Activated T-cell treated with anti-CD3 and anti-CD28 coated beads for 48 hours (primary cell): ENCODE data around the gene TSPAN18.

Experiments
- DNase-seq: peaks from one replicate; pipeline ENCODE4 v3.0.0-alpha.2; 2020; ENCODE audit warnings: low read depth

Gene TSPAN18

DNA sequence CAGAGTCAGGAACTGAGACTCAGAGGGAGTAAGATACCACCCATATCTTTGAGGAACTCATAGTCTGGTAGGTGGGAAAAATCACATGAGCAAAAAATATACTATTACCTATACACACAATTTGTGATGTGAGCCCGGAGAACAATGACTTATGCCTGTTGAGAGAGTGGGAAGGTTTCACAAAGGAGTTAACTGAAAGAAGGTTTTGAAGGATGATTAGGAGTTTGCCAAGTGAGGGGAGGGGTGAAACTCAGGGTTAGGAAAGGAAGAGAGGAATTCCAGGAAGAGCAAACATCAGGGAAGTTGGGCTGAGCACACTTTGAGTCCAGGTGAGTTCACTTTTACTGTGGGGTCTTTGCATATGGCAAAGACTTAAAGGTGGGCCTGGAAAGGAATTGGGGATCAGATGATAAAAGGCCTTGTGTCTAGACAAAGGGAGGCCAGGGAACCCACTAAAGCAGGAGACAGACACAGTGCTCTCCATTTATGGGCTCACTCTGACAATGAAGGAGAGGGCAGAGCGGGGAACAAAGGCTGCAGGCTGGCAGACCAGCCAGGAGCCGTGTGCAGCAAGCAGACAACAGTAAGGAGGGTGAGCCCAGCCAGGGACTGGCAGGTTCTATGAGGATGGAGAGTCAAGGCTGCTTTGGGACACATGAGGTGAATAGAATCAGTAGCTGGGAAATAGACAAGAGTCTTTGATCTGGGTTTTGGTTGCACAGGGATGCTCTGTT lies 33.1 kb downstream of the TSPAN18 start:
- DNase-seq: no peak

DNA sequence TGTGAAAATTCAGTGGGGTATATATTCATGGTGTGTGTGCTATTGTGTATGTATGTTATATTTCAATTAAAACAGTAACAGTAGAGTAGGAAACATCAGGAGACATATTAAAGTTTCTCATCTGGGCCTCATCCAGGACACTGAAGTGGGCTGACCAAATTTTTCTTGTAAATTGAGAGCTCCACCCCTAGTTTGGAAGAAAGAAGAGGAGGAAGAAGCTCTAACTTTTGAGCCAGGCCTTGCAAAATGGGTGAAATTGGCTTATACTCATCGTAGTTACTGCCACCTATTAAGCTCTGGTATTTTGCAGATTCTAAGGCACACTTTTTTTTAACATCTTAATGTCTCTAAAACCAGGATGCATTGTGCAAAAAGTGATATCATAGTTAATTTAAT lies 33.7 kb downstream of the TSPAN18 start:
- DNase-seq: no peak

DNA sequence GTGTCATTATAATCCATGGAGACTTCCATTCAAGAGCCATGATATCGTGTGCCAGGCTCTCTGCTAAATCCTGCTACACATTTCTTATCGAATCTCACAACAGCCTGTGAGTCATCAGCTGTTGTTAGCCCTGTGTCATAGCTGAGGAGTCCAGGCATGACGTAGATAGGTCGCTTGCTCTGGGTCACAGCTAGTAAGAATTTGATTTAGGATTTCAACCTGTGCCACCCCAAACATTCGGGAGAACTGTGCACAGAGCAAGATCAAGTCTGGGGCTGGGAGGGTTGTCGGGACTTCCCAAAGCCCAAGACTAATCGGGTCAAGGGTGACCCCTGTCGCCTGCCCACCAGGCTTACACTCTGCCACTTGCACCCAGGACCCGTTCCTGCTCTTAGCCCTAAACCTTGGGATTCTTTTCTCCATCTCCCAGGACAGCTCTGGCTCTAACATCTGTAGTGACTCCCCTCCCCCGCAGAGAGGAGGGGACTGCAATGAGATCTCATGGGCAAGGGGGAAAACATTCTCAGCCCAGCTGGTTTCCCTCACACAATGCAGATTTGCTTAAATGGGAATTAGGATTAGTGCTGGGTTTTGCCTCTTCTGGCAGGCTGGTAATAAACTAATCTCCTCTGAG lies 34.3 kb downstream of the TSPAN18 start:
- DNase-seq: no peak

DNA sequence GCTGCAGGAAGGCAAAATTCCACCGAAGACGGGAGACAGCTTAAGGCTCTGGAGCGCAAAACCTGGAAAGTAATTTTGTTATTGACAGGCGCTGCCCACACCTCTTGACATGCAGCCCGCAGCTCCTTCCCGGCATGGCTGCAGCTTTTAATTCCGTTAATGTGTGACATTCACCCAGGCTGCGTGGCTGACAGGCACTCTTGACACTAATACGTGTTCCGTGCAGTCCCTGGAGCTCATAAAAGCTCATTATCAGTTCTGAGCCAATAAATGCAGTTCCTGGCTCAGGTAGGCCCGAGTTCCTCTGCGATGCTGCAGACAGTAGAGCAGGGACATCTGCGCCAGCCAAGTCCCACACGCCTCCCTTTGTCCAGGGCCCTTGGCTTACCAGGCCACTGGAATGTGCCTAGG lies 34.8 kb downstream of the TSPAN18 start:
- DNase-seq: no peak

DNA sequence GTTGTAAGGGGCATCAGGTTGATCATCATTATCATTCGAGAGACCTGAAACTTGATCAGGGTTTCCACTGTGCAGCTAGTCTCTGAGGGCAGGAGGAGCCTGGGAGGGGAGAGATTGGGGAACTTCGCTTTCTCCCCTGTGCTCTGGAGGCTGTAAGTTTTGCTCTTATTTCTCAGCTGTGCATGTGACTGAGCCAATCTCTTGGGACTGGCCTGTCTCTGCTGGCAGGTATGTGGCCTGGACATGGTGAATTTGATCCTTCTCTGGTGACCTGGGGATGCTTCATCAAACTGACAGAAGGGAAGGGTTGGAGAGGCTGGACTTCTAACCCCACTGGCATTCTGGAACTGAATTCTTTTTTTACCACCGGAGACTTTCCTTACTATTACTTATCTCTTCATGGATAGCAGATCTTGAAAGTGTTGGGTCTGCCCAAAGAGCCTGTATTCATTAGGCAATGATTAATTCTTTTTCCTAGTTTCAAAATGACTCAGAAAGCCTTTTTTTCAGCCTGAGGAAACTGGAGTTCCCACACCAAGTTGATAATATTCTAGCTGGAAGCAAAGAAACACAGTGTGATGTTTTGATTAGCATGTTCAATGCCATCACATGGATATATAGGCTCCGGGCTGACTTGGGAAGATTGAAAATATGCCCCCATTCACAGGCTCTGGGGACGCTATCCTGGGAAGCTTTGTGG lies 36.5 kb downstream of the TSPAN18 start:
- DNase-seq: no peak

DNA sequence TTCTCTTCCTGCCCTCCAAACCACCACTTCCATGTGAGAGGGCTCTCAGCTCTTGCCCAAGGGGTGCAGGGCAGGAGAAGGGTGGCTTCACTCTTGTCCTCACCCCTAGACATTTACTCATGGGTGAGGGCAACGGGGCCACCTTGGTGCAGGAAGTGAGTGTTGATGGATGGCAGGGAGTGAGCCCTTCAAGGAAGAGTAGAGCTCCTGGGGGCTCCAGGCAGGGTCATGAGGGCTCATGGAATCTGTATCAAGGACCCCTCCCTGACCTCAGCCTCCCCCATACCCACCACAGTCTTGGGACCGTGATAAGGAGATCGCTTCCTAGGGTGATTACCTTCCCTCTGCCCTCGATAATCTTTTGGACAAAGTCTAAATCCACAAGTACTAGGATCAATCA lies 37.8 kb downstream of the TSPAN18 start:
- DNase-seq: no peak

DNA sequence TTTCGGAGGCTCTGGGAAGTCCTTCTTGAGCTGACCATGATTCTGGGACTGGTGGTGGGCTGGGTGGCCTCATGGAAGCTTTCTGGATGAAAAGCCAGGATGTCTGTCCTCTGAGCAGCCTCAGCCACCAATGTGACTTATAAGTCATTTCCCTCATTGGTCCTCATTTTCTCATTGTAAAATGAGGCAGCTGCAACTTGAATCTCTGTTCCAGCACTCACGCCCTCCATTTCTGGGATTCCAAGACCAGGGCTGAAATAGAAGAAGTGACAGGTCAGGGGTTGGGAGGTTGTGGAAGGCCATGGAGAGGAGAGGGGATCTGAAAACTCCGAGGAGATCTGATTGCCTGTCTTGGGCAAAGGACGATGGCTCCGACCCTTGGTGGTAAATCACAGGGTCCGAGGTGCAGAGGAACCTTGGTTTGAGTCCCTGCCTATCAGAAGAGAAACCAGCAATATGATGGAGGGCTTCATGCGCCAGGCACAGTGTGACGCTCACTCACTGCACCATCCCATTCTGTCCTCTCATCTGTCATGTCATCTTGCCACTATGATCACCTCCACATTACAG lies 38.3 kb downstream of the TSPAN18 start:
- DNase-seq: no peak

DNA sequence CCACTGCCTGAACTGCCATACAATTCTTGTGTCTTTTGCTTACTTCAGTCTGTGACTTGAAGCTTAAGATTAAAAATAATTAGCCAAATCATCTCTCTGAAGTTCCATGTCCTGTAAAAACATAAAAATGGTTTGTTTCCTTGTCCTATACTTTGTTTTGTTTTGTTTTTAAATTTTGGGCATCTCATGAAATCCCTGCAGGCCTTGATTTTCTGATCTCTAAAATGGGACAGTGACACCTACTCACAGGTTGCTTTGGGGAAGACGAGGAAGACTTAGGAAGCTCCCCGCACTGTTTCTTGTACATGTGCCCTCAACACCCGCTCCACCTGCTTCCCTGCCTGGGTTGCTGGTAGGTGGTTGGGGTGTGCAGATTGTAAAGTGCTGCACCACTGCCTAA lies 38.9 kb downstream of the TSPAN18 start:
- DNase-seq: no peak

DNA sequence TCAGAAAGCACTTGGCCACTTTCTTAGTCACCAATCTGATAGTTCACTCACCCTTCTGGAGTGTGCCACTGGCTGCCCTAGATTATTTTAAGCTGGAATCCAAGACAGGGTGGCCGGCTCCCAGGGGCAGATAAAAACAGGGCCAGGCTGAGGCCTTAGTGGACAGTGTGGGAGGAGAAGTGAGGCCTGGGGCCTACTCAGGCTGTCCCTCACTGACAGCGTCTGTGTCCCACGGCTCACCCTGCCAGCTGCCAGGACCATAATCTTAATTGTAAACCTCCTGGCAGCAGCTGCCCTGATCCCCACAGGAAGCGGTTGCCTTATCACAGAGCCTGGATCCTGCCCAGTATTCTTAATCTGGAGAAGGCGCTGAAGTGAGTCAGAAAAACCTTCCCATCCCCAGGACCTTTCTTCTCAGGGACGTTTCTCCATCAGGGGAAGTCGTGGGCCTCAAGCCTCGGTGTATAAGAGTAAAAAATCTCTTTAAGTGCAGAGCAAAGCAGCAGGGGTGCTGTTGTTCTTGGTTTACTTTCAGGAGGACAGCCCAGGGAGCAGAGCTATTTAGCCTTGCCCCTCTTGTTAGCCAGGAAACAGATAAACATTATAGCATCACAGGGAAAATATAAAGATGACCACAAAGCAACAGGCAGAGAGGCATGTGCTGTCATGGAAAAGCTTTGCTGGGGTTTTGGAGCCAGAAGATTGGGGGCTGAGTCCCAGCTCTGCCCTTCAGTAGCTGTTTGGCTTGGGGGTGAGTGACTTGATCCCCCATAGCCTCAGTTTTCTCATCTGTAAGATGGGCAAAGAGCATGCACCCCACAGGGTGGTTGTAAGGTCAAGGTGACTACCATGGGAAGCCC lies 39.6 kb downstream of the TSPAN18 start:
- no peak for DNase-seq

DNA sequence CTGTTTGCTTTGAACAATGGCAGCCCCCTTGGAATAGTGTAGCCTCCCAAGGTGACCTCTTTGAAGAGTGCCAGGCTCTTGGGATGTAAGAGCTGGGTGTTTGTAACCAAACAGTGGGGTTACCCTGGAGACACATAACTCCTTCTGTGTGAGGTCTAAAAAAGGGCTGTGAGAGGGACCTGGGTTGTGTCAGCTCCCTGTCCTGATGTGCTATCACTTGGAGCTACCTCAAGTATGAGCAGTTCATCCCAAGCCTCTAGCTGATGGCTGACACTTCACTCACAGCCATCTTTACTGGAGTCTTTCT lies 40.2 kb downstream of the TSPAN18 start:
- no peak for DNase-seq

DNA sequence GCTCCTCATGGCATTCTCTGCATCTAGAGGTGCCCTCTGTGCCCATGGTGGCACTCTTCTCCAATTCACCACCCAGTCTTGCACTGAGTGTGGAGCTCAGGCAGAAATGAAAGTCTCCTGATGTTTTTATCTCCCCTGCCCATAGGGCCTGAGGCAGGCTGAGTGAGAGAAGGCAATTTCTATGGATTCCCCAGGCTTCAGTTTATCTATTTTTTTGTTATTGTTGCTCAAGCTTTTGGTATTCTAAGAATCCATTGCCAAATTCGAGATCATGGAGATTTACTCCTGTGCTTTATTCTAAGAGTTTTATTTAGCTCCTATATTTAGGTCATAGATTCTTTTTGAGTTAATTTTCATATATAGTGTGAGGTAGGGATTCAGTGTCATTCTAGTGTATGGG lies 40.7 kb downstream of the TSPAN18 start:
- DNase-seq: no peak

DNA sequence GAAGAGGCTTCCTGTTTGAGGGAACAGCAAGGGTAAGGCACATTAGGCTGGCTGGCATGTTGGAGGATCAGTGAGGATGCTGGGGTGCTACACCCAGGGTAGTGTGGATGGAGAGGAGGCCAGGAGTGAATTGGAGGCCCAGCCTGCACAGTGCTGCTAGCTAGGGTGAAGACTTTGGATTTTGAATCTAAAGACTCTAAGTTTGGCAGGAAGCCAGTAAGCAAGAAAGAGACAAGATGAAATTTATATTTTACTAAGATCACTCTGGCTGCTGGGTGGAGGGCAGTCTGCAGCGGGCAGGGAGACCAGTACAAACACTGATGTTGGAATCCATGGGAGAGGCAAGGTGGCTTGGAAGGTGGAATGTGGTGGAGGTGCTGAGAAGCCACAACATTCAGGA lies 43.6 kb downstream of the TSPAN18 start:
- DNase-seq: no peak

DNA sequence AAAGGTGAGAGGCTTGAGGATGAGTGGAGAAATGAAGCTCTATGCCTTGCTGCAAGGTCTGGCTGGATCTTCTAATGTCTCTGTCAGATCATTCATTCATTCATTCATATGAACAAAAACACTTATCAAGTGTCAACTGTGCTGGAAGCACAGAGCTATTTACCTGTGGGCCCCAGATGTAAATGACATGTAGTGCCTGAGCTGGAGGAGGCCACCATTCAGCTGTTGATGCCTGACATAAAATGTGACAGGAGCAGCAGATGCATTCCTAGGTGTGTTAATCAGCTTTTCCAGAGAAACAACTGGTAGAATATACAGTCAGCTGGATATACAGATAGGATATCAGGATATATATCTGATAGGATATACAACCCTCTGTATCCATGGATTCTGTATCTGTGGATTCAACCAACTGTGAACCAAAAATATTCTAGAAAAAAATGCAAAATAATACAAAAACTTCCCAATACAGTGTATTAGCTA lies 44.5 kb downstream of the TSPAN18 start:
- no peak for DNase-seq

DNA sequence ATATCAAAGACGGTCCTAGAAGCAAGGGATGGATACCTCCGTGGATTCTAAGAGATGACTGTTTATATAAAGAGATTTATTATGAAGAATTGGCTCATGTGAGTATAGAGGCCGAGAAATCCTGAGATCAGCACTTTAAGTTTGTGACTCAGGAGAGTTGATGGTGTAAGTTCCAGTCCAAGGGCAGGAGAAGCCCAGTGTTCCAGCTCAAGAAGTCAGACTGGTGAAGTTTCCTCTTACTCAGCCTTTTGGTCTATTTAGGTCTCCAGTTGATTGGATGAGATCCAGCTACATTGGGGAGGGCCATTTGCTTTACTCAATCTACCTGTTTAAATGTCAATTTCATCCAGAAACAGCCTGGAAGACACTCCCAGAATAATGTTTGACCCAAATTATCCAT lies 45.1 kb downstream of the TSPAN18 start:
- no peak for DNase-seq

DNA sequence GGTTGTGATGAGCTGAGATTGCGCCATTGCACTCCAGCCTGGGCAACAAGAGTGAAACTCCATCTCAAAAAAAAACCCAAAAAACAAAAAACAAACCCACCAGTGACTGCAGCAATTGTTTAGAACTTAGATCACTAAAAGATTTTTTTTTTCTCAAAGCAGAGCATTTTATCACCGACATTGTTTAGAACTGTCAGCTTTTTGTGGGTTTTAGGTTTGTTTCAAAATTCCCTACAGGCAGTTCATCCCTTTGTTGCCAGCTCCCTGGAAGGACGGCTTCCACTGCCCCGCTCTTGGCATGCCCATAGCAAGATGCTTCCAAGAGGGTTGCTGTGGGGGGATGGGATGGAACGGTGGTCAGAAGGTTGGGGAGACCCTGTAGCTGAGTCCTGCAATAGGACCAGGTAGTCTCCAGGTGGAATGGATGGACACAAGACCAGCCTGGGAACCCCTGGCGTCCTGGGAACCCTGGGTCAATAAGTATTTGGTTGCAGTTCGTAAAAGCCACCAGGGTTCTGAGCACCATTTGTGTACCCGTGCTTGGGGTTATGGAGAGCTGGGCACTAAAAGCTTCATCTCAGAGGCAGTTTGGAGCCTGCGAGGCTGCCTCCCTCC lies 46.7 kb downstream of the TSPAN18 start:
- DNase-seq: no peak

DNA sequence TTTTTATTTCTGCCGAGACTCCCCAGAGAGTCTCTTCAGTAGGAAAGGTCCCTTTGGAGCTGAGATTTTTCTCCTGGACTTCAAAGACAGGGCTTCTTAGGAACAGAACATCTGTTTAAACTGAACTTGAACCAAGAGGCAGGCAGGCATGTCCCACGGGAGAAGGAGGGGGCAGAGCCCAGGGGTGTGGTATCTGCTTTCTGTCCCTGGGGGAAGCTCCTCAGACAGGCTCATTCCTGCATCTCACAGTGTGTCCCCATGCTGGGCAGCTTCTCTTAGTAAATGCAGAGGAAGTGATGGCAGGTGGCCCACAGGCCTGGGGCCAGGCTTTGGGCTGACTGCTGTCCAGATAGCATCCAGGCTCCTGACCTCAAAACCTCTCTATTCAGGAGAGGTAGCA lies 47.3 kb downstream of the TSPAN18 start:
- no peak for DNase-seq

DNA sequence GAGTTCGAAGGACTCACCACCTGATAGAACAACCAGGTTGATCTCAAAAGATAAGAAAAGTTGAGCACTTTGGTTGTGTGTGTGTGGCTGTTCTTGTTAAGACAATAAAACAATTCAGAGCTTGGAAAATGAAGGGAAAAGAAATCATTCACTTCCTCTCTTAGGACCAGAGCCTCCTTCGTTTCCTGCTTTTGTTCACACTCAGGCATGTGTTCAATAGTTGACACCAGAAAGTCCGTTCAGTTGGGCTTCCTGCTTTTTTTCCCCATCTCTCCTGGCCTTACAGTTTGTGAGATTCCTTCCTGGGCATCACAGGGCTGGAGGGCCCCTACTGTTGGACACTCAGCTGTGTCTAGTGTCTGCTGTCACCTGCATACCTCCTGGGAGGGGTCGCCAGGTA lies 48.0 kb downstream of the TSPAN18 start:
- no peak for DNase-seq

DNA sequence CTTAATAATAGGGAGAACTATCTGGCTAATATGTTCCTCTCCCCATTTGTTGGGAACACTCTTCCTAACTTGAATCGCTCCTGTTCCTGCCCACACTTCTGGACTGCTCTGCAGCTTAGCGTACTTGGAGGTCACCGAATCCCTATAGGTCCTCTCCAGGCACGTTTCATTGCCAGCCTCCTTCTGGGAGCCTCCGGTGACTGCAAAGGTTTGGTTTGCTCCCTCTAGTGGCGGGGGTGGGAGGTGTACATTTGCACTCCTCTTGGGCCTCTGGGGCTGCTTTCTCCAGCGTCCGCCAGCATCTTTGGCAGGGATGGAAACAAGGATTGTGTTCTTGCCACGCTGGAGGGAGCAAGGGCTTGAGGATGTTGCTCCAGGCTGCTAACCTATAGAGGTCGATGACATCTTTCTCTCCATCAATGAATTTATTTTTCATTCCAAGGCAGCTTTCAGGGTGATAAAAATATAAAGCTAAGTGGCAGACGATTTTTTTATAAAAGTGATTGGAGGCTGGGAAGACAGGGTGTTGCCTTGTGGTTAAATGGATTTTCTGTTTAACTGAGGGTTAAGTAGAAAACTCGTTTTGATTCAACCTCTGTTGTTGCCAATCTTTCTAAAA lies 48.7 kb downstream of the TSPAN18 start:
- peak; percentile 54 for DNase-seq

DNA sequence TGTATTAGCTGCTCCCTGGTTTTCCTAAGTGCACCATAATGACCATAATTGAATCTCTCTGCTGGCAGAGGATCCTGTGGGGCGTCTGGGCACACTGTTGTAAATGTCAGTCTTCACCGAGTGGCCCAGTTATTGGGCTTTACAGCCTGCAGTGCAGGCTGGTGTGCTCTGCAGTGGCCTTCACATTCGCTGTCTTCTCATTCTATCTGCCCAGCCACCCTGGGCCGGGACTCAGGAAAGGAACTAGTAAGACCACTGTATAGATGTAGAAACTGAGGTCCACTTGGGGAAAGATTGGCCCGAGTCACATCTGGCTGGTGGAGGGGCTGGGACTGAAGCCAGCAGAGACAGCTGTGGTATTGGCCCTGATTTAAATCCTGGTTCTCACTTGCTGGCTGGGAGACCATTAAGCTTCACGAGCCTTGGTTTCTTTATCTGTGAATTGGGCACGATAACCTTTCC lies 49.3 kb downstream of the TSPAN18 start:
- no peak for DNase-seq

DNA sequence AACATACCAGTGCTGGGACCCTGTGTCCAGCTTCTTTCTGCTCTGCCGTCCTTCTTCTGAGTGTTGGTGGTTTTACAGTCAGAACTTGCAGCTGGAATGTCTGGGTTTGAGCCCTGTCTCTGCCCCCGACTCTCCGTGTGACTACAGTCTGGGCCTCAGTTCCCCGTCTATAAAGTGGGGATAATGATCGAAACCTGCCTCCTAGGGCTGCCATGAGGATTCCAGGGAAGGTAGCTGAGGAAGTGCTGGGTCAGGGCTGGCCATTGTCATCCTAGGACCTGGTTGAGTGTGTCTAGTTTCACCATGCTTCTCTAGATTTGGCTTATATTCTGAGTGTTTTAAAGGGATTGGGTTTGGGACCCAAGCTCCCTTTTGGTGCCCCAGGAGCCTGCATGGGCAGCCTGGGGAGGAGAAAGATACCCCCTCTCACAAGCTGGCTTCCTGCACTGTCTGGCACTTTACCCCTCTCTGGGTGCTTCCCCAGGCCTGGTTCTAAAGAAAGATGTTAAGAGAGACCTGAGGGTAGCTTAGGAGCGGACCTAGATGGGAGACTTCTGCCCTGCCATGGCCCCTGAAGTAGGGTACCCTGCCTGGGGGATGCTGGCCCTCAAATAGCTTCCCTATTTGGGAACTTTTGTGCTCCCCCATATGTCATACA lies 49.9 kb downstream of the TSPAN18 start:
- no peak for DNase-seq
